OCI-LY7 (cell line): ENCODE data around the gene CDKAL1. TPM values are rescaled to one million over a fixed set of nuclear protein-coding genes. Genes with fewer than 3 reads are reported as not detected.

Experiments
- BruUV-seq: library from RNA; stranded (reverse); fragments of 400-500 nt; replicated peaks from 2 replicates; lab custom pipeline; 2021; lab: Mats Ljungman, UMichigan
- CTCF ChIA-PET: fragments of 300-600 bp; sonication (Branson Sonifier 250); formaldehyde crosslinking; loops from one replicate; lab custom pipeline; 2022; ENCODE audit warnings: antibody characterized with exemption; ENCODE audit not compliant: unreplicated experiment; lab: Charles Lee
- POLR2A ChIA-PET: fragments of 300-600 bp; sonication (Branson Sonifier 250); formaldehyde crosslinking; loops from one replicate; lab custom pipeline; 2022; ENCODE audit warnings: antibody characterized with exemption; lab: Charles Lee
- DNase-seq: peaks from one replicate; pipeline ENCODE4 v3.0.0-alpha.2; 2015; ENCODE audit warnings: low spot score
- H2AFZ ChIP-seq: fragments of 200-600 bp; sonication (generic), shearing (Covaris generic); 2 replicates; pipeline ENCODE4 v1.6.1; 2014; ENCODE audit warnings: mild to moderate bottlenecking, antibody characterized with exemption, low read length, moderate library complexity
- H3K27ac ChIP-seq: fragments of 200-600 bp; sonication (generic); 2 replicates; pipeline ENCODE4 v1.5.1; 2014; ENCODE audit warnings: mixed run types, low read depth, mild to moderate bottlenecking, moderate library complexity, low read length, inconsistent platforms; ENCODE audit not compliant: poor library complexity, severe bottlenecking
- H3K36me3 ChIP-seq: fragments of 200-600 bp; sonication (generic); 2 replicates; pipeline ENCODE4 v1.6.1; 2014; ENCODE audit warnings: mild to moderate bottlenecking, antibody characterized with exemption, low read length, moderate library complexity, mixed read lengths; ENCODE audit not compliant: insufficient read depth
- H3K4me1 ChIP-seq: fragments of 200-600 bp; sonication (generic); 2 replicates; pipeline ENCODE4 v1.5.1; 2014; ENCODE audit warnings: mild to moderate bottlenecking, low read length; ENCODE audit not compliant: insufficient read depth, poor library complexity, severe bottlenecking
- H3K4me2 ChIP-seq: fragments of 200-600 bp; sonication (generic); 2 replicates; pipeline ENCODE4 v1.6.1; 2014; ENCODE audit warnings: mild to moderate bottlenecking, low read length
- H3K4me3 ChIP-seq: fragments of 200-600 bp; sonication (generic); 2 replicates; pipeline ENCODE4 v1.5.1; 2014; ENCODE audit warnings: mild to moderate bottlenecking, low read depth, low read length; ENCODE audit not compliant: poor library complexity, severe bottlenecking
- H3K79me2 ChIP-seq: fragments of 200-600 bp; sonication (generic); 2 replicates; pipeline ENCODE4 v1.6.1; 2016; ENCODE audit warnings: low read depth, mild to moderate bottlenecking, low read length, moderate library complexity, mixed read lengths; ENCODE audit not compliant: insufficient read depth
- H3K9me2 ChIP-seq: fragments of 200-600 bp; sonication (generic); 2 replicates; pipeline ENCODE4 v1.6.1; 2016; ENCODE audit warnings: mild to moderate bottlenecking, low read length, mixed read lengths; ENCODE audit not compliant: insufficient read depth
- H3K9me3 ChIP-seq: fragments of 200-600 bp; sonication (generic); 2 replicates; pipeline ENCODE4 v1.6.1; 2014; ENCODE audit warnings: mild to moderate bottlenecking, mixed run types, low read length, mixed read lengths
- H4K20me1 ChIP-seq: fragments of 200-600 bp; sonication (generic); 2 replicates; pipeline ENCODE4 v1.6.1; 2014; ENCODE audit warnings: mild to moderate bottlenecking, antibody characterized with exemption, low read length, moderate library complexity, mixed read lengths; ENCODE audit not compliant: insufficient read depth
- CTCF ChIP-seq: fragments of 200-600 bp; sonication (generic); conservative IDR thresholded peaks from 2 replicates; pipeline ENCODE4 v1.5.1; 2014; ENCODE audit warnings: mild to moderate bottlenecking, antibody characterized with exemption, low read length, moderate library complexity, mixed read lengths
- EZH2phosphoT487 ChIP-seq: fragments of 200-600 bp; sonication (generic); IDR thresholded peaks from 2 replicates; pipeline ENCODE4 v1.6.1; 2018; ENCODE audit warnings: low read depth, borderline replicate concordance, mild to moderate bottlenecking, mixed run types, antibody characterized with exemption, low read length, moderate library complexity, mixed read lengths
- intact Hi-C: fragments of 100-400 bp; cut with micrococcal nuclease; formaldehyde crosslinking; loops from one replicate; pipeline ENCODE4 v1.10.0; 2022; ENCODE audit not compliant: unreplicated experiment
- total RNA-seq, 2 experiments: library from RNA; depleted of rRNA in 1 of 2; stranded (reverse); fragments of >200 nt in 1 of 2; shearing (Covaris generic) in 1 of 2; gene quantifications; 2 replicates each; pipeline ENCODE4 v1.2.3, GENCODE V29; 2014 to 2022

CDKAL1 gene
- total RNA-seq, 2 experiments from 2014 or later = 19.9 to 21.1 TPM

- no peaks in the 10 kb centered on the region for H3K9me2 ChIP-seq
- no peaks in the 10 kb centered on the region for H3K9me3 ChIP-seq
- DNase-seq = no peak
- H3K4me1 ChIP-seq = no peaks in the 10 kb centered on the region
- H3K4me2 ChIP-seq = no peak overlapping the region
- no peaks in the 10 kb centered on the region for H3K79me2 ChIP-seq
- H3K4me3 ChIP-seq = no peak overlapping the region
- CTCF ChIA-PET = no interaction called here
- H3K36me3 ChIP-seq = no peaks in the 10 kb centered on the region
- no peak overlapping the region for H2AFZ ChIP-seq
- no peak overlapping the region for H3K27ac ChIP-seq
- POLR2A ChIA-PET = interaction anchor here (0.5 kb wide), 1 partner anchor 53 kb away, joined by 3 read pairs; no protein-coding TSS in a partner anchor
- intact Hi-C loops = no loop called here
- H4K20me1 ChIP-seq = no peaks in the 10 kb centered on the region
- BruUV-seq = no TSS peak
- TF ChIP-seq CTCF = no peak
- TF ChIP-seq EZH2phosphoT487 = no peak
Measured at GRCh38 chr6:21138336-21139069, 604.2 kb downstream of the CDKAL1 start.

GRCh38 chr6:21140966-21141365, 606.7 kb downstream of the CDKAL1 start:
- intact Hi-C loops = no loop called here
- no peak for DNase-seq
- Histone ChIP-seq H3K79me2 (no peaks in the 10 kb centered on the region), H3K4me2 (no peak overlapping the region), H3K9me2 (no peaks in the 10 kb centered on the region), H3K9me3 (no peaks in the 10 kb centered on the region), H4K20me1 (no peaks in the 10 kb centered on the region), H3K4me3 (no peak overlapping the region), H3K36me3 (no peaks in the 10 kb centered on the region), H3K27ac (no peak overlapping the region), H2AFZ (no peak overlapping the region), H3K4me1 (no peaks in the 10 kb centered on the region)
- BruUV-seq = no TSS peak
- CTCF ChIA-PET = no interaction called here
- POLR2A ChIA-PET = no interaction called here
- TF ChIP-seq EZH2phosphoT487 (no peak), CTCF (no peak)

GRCh38 chr6:21141616-21142303, 607.5 kb downstream of the CDKAL1 start:
- Histone ChIP-seq H3K4me2 (no peak overlapping the region), H3K79me2 (no peaks in the 10 kb centered on the region), H2AFZ (no peak overlapping the region), H3K9me3 (no peaks in the 10 kb centered on the region), H3K9me2 (no peaks in the 10 kb centered on the region), H3K4me3 (no peak overlapping the region), H3K4me1 (no peaks in the 10 kb centered on the region), H3K36me3 (no peaks in the 10 kb centered on the region), H4K20me1 (no peaks in the 10 kb centered on the region), H3K27ac (no peak overlapping the region)
- ChIA-PET CTCF (no interaction called here), POLR2A (interaction anchor here (0.7 to 0.9 kb wide), 2 partner anchors 16 to 823 kb away, joined by 3 read pairs; no protein-coding TSS in a partner anchor)
- no peak for DNase-seq
- BruUV-seq = no TSS peak
- TF ChIP-seq CTCF = no peak
- intact Hi-C loops = no loop called here
